ENCODE measurements around the gene MYH14.
"Not testable (repeated sequence)": the region's sequence is repeated elsewhere in the genome, so short reads cannot be mapped to it uniquely, and the experiment has no call there.

Gene MYH14

DNA sequence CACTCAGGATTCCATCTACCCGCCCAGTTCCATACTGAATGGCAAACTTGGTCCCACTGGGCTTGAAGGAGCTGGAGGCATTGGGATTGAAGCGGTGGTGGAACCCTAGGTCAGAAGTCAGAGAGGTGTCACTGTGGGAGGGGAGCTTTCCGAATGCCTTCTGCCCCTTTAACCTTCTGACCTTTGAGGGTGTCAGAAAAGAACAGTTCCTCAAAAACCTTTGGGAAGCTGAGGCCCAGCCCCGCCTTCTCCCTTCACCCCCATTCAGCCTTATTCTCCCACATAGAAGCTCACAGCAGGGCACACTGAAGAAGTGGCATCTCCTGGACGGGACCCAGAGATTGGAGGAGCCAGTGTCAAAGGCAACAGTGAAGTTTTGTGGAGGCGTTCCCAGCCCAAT is 133.6 kb downstream of the MYH14 start:
- not testable (repeated sequence) for DNase-seq

GRCh38 chr19:50340331-50340730 is 136.9 kb downstream of the MYH14 start:
- DNase-seq, result no peak

DNA sequence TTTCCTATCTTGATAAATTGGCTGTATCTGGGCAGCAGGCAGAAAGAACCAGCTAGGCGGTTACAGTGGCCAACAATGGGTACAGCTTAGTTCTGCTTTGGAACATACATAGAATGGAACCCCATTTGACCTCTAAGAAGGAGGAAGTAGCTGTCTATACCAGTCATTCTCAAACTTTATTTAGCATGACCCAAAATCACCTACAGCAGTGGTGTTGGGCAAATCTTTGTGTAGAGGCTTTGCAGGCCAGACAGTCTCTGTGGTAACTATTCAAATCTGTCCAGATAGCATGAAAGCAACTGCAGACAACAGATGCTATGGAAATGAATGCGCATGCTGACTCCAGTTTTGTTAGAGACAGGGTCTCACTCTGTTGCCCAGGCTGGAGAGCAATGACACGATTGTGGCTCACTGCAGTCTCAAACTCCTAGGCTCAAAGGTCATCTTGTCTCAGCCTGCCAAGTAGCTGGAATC is 137.7 kb downstream of the MYH14 start:
- no peak for DNase-seq

- no peak for DNase-seq
Measured at GRCh38 chr19:50344661-50345318, 141.4 kb downstream of the MYH14 start.

DNA sequence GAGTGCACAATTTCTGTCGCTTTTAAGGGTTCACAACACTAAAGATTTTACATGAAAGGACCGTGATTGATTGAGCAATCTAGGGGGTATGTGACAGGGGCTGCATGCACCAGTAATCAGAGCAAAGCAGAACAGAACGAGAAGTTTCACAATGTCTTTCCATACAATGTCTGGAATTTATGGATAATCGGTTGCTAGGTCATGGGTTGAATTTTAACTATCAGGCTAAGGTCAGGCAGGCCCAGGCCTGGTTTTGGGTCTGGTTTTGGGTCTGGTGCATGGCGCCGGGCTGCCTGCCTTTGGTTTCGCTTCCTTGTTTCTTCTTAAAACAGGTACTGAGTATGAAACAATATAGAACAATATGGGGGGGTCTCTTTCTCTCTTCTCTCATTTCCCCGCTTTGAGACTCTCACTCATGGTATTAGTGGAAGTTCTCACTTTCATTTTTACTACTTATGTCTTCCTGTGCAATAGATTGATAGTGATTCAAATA is 143.7 kb downstream of the MYH14 start:
- not testable (repeated sequence) for DNase-seq

DNA sequence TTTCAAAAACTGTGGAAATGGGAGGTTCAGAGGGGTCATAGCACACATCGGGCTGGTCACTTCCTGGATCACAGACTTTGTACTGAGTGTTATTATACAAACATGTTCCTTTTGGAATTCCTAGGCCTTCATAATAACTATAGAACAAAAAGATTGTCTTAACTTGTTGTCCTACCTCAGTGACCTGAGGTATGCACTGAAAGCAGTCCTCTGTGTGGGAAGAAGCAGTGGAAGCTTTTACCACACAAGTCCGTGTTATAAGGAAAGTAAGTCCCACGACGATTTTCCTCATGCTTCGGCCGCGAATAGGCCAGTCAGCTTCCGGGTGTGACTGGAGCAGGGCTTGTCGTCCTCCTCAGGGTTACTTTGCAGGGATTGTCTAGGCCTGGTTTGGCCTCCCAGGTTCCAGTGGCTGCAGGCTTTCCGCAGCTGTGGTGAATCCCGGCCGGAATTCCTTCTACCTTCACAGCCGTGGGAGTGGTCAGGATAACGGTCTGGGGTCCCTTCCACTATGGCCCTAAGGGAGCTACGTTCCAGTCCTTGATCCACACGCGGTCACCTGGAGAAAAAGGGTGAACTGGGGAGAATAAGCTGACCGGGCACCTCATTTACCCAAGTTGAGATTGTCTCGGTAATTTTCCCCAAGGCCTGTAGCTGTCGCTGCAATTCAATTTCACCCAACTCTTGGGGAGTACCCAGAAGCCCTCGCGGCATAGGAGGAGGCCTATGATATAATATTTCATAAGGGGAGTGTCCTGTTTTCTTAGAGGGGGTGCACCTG is 146.0 kb downstream of the MYH14 start:
- DNase-seq, result no peak

GRCh38 chr19:50352242-50352641 is 148.8 kb downstream of the MYH14 start:
- no peak for DNase-seq

- DNase-seq, result not testable (repeated sequence)
Measured at GRCh38 chr19:50353487-50353880, 150.1 kb downstream of the MYH14 start.

- DNase-seq, result no peak
Measured at GRCh38 chr19:50356691-50357177, 153.3 kb downstream of the MYH14 start.

- peak; percentile 89 for DNase-seq
Measured at GRCh38 chr19:50357178-50358100, 154.0 kb downstream of the MYH14 start.

- peak; percentile 74 for DNase-seq
Measured at GRCh38 chr19:50358483-50359327, 155.3 kb downstream of the MYH14 start.

DNA sequence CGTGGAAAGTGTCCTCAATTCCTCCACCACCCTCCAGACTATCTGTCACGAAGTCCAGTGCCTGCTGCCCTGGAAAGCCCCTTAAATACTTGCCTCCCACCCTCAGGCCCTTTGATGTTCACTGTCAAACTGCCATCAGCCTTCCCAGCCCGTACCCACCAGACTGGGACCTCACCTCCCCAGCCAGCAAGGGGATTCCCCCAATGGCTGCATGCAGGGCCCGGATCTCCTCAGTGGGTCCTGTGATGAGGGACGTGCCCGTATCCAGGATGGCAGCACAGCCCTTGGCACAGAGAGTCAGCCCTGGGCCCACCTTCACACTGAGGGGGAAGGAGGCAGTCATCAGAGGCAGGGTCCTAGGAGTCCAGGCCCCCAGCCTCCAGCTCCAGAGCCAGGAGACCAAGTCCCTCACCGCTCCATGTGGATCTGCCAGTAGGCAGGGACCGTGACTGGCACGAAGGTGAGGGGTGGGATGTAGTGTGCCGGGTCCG is 156.0 kb downstream of the MYH14 start:
- DNase-seq, result no peak

Measured in activated naive CD4-positive, alpha-beta T cell treated with anti-CD3 and anti-CD28 coated beads, Interleukin-2, amount 50 U/mL, for 16 hours (primary cell).